Glutamatergic neuron (in vitro differentiated cells): ENCODE measurements around the gene MAL. TPM values are rescaled to one million over a fixed set of nuclear protein-coding genes. Genes with fewer than 3 reads are reported as not detected.
"Not testable (repeated sequence)": the region's sequence is repeated elsewhere in the genome, so short reads cannot be mapped to it uniquely, and the experiment has no call there.

ENCODE experiments used
- DNase-seq: peaks from one replicate; pipeline ENCODE4 v3.0.0; 2022
- H3K27ac Mint-ChIP-seq: one replicate; pipeline ENCODE4 v1.8.0; 2020; ENCODE audit warnings: mild to moderate bottlenecking, mixed read lengths, inconsistent platforms; ENCODE audit not compliant: unreplicated experiment
- H3K27me3 Mint-ChIP-seq: one replicate; pipeline ENCODE4 v1.8.0; 2020; ENCODE audit warnings: mild to moderate bottlenecking, moderate library complexity, mixed read lengths, inconsistent platforms; ENCODE audit not compliant: unreplicated experiment
- H3K36me3 Mint-ChIP-seq: one replicate; pipeline ENCODE4 v1.8.0; 2020; ENCODE audit warnings: mild to moderate bottlenecking, mixed read lengths, inconsistent platforms; ENCODE audit not compliant: unreplicated experiment
- H3K4me1 Mint-ChIP-seq: one replicate; pipeline ENCODE4 v1.8.0; 2020; ENCODE audit warnings: mild to moderate bottlenecking, low read depth, mixed read lengths, inconsistent platforms; ENCODE audit not compliant: unreplicated experiment
- H3K4me3 Mint-ChIP-seq: one replicate; pipeline ENCODE4 v1.8.0; 2020; ENCODE audit warnings: mild to moderate bottlenecking, mixed read lengths, inconsistent platforms; ENCODE audit not compliant: unreplicated experiment
- H3K9me3 Mint-ChIP-seq: one replicate; pipeline ENCODE4 v1.8.0; 2020; ENCODE audit warnings: mild to moderate bottlenecking, moderate library complexity, mixed read lengths, inconsistent platforms; ENCODE audit not compliant: unreplicated experiment
- total RNA-seq: library from RNA; stranded (reverse); fragmentation: NEBNext Ultra II Directional; extraction: Animal tissue kit (Norgen Biotek cat#: 25700); gene quantifications from one replicate; pipeline ENCODE4 v1.2.1, GENCODE V29; 2021; ENCODE audit not compliant: unreplicated experiment
- TF ChIP-seq, protein P1 (sequence below): fragments of 200-600 bp; sonication (generic); IDR thresholded peaks from one replicate; pipeline ENCODE4 v1.5.0; 2021; ENCODE audit not compliant: partially characterized antibody, unreplicated experiment

MAL gene
- total RNA-seq, 1 donor from 2014 or later, result 9.0 TPM

DNA sequence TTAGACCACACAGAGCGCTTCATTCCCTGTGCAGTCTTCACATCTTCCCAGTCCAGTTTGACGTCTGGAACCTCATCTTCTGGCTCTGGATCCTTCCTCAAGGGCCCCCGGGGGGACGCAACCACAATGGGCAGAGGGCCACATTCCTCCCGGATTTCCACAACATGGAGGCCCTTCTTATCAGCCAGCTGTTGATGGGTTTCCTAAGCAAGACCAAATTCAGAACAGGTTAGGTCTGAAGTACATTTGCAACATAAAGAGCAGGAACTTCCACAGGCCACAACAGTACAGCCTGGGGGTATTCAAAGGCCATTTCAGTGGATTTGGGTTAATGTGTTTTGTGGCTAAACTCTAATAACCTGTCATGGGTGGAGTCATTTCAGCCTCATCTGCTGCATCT, 61.9 kb downstream of the MAL start:
- Mint-ChIP-seq H3K27ac (no peak overlapping the region), H3K4me1 (no peaks in the 10 kb centered on the region), H3K36me3 (peaks cover 24% of the 10 kb centered on the region), H3K4me3 (no peak overlapping the region), H3K27me3 (peaks cover 1% of the 10 kb centered on the region), H3K9me3 (no peaks in the 10 kb centered on the region)
- TF ChIP-seq, protein P1, sequence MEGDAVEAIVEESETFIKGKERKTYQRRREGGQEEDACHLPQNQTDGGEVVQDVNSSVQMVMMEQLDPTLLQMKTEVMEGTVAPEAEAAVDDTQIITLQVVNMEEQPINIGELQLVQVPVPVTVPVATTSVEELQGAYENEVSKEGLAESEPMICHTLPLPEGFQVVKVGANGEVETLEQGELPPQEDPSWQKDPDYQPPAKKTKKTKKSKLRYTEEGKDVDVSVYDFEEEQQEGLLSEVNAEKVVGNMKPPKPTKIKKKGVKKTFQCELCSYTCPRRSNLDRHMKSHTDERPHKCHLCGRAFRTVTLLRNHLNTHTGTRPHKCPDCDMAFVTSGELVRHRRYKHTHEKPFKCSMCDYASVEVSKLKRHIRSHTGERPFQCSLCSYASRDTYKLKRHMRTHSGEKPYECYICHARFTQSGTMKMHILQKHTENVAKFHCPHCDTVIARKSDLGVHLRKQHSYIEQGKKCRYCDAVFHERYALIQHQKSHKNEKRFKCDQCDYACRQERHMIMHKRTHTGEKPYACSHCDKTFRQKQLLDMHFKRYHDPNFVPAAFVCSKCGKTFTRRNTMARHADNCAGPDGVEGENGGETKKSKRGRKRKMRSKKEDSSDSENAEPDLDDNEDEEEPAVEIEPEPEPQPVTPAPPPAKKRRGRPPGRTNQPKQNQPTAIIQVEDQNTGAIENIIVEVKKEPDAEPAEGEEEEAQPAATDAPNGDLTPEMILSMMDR, result no peak
- no peak for DNase-seq

DNA sequence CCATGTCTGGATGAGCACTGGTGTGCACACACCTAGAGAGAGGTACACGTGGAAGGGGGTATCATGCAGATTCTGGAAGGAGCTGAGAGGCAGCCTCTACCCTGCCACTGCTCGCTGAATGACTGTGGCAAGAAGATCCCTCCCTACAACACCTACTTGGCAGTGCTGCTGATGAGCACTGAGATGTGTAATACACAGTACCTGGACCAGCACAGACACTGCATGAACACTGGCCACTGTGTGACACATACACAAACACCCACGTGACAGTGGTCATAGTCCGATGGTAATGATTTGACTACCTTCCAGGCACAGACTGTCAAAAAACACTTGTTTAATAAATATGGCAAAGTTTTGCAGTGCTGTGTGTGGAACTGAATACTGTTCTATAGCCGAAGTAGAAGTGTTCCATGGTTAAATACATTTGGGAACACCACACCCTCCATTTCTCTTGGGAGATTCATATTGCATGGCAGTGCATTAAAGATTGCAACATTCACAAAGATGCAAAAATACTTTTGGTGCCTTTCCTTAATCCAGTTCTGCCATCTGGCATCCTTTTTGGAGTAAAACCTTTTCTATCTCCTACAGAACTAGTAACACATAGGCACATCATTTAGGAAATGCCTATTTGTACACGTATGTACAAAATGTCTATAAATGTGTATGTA, 66.5 kb downstream of the MAL start:
- DNase-seq, result no peak
- Mint-ChIP-seq H3K4me1 (peaks cover 2% of the 10 kb centered on the region), H3K36me3 (peaks cover 25% of the 10 kb centered on the region), H3K9me3 (no peaks in the 10 kb centered on the region), H3K4me3 (no peak overlapping the region), H3K27me3 (peaks cover 1% of the 10 kb centered on the region), H3K27ac (no peak overlapping the region)
- TF ChIP-seq, protein P1, result no peak

DNA sequence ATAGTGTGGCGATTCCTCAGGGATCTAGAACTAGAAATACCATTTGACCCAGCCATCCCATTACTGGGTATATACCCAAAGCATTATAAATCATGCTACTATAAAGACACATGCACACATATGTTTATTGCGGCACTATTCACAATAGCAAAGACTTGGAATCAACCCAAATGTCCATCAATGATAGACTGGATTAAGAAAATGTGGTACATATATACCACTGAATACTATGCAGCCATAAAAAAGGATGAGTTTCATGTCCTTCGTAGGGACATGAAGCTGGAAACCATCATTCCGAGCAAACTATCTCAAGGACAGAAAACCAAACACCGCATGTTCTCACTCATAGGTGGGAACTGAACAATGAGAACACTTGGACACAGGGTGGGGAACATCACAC, 72.8 kb downstream of the MAL start:
- H3K27ac Mint-ChIP-seq, H3K4me3 Mint-ChIP-seq, H3K27me3 Mint-ChIP-seq, DNase-seq, H3K4me1 Mint-ChIP-seq, H3K9me3 Mint-ChIP-seq: not testable (repeated sequence)
- peaks cover 28% of the 10 kb centered on the region for H3K36me3 Mint-ChIP-seq

DNA sequence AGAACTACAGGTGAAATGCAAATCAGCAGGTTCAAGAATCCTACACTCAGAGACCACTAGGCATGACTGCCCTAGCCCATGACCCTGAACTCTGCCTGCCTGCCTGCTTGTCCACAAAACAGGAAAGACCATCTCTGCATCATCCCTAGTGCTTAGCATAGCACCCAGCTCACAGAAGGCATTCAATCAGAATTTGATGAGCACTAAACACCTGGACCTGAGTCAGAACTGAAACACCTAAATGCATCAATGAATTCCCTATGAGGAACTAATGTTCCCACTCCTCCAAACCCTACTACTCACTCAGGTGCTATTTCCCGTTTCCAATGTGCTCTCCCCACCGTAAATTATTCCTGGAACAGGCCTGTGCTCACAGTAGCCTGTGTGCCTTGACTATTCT, 74.4 kb downstream of the MAL start:
- DNase-seq, result no peak
- no peak overlapping the region for H3K27ac Mint-ChIP-seq
- H3K27me3 Mint-ChIP-seq, result peaks cover 2% of the 10 kb centered on the region
- TF ChIP-seq, protein P1, result no peak
- peaks cover 2% of the 10 kb centered on the region for H3K4me1 Mint-ChIP-seq
- peaks cover 21% of the 10 kb centered on the region for H3K36me3 Mint-ChIP-seq
- H3K4me3 Mint-ChIP-seq, result no peak overlapping the region
- peaks cover 1% of the 10 kb centered on the region for H3K9me3 Mint-ChIP-seq

Other genes starting within 250 kb of the MAL start
- not detected for gene TEKT4, start 154.3 kb upstream of the MAL start, total RNA-seq
- 68.7 TPM for gene MRPS5, start 96.1 kb downstream of the MAL start, total RNA-seq
- 19.1 TPM for gene ZNF514, start 134.1 kb downstream of the MAL start, total RNA-seq
- gene ZNF2, start 140.1 kb downstream of the MAL start, total RNA-seq, result 3.3 TPM
- 21.1 TPM for gene ZNF892, start 181.8 kb downstream of the MAL start, total RNA-seq
- gene PROM2, start 248.7 kb downstream of the MAL start, total RNA-seq, result 5.4 TPM